ENCODE data around the gene RSPO1.

The RSPO1 gene

GRCh38 chr1:37656026-37656425 is 21.3 kb upstream of the RSPO1 start:
- DNase-seq = no peak

GRCh38 chr1:37655274-37655673 is 20.6 kb upstream of the RSPO1 start:
- no peak for DNase-seq

- no peak for DNase-seq
Measured at GRCh38 chr1:37653906-37654305, 19.2 kb upstream of the RSPO1 start.

- no peak for DNase-seq
Measured at GRCh38 chr1:37652976-37653375, 18.3 kb upstream of the RSPO1 start.

GRCh38 chr1:37651803-37652202 is 17.1 kb upstream of the RSPO1 start:
- DNase-seq = no peak

GRCh38 chr1:37650721-37651120 is 16.0 kb upstream of the RSPO1 start:
- no peak for DNase-seq

- no peak for DNase-seq
Measured at GRCh38 chr1:37650173-37650572, 15.5 kb upstream of the RSPO1 start.

- no peak for DNase-seq
Measured at GRCh38 chr1:37647281-37647680, 12.6 kb upstream of the RSPO1 start.

GRCh38 chr1:37641059-37641458 is 6.4 kb upstream of the RSPO1 start:
- DNase-seq = no peak

- no peak for DNase-seq
Measured at GRCh38 chr1:37636435-37636834, 1.7 kb upstream of the RSPO1 start.

GRCh38 chr1:37634992-37635902 is 555 bp upstream of the RSPO1 start:
- no peak for DNase-seq

- no peak for DNase-seq
Measured at GRCh38 chr1:37633938-37634243, 801 bp downstream of the RSPO1 start.

- DNase-seq = no peak
Measured at GRCh38 chr1:37633040-37633937, 1.4 kb downstream of the RSPO1 start.

- no peak for DNase-seq
Measured at GRCh38 chr1:37631036-37631435, 3.7 kb downstream of the RSPO1 start.

GRCh38 chr1:37630426-37631028 is 4.2 kb downstream of the RSPO1 start:
- no peak for DNase-seq

GRCh38 chr1:37629726-37630425 is 4.8 kb downstream of the RSPO1 start:
- no peak for DNase-seq

GRCh38 chr1:37629008-37629407 is 5.7 kb downstream of the RSPO1 start:
- DNase-seq = no peak

GRCh38 chr1:37628026-37628556 is 6.6 kb downstream of the RSPO1 start:
- no peak for DNase-seq

- DNase-seq = no peak
Measured at GRCh38 chr1:37622131-37622530, 12.6 kb downstream of the RSPO1 start.

GRCh38 chr1:37621326-37621870 is 13.3 kb downstream of the RSPO1 start:
- no peak for DNase-seq

- DNase-seq = no peak
Measured at GRCh38 chr1:37620707-37621106, 14.0 kb downstream of the RSPO1 start.

GRCh38 chr1:37616330-37616729 is 18.4 kb downstream of the RSPO1 start:
- DNase-seq = no peak

All from stimulated activated CD4-positive, alpha-beta T cell treated with anti-CD3 and anti-CD28 coated beads, Interleukin-12 subunit alpha, Interleukin-12 subunit beta, amount 100 ng/mL, for 4 hours (primary cell).